ENCODE data around the gene FREM1. TPM values are rescaled to one million over a fixed set of nuclear protein-coding genes. Genes with fewer than 3 reads are reported as not detected.

Gene FREM1
- polyA plus RNA-seq, 1 of the 3 experiments (the other 2 are of a cell fraction), result 0.26 TPM

- TF ChIP-seq POLR2AphosphoS5 (IDR thresholded peaks at IDR 0.05; ENCODE audit: low read depth, low read length) (no peak), YY1 (IDR thresholded peaks at IDR 0.05; ENCODE audit: low read depth) (no peak), RXRA (IDR thresholded peaks at IDR 0.05; ENCODE audit: borderline replicate concordance, low read depth) (no peak), SIN3A (IDR thresholded peaks at IDR 0.05; ENCODE audit: borderline replicate concordance, low read depth, low read length) (no peak), MXI1 (IDR thresholded peaks at IDR 0.05; ENCODE audit: low read depth, low read length) (no peak), TEAD4 (IDR thresholded peaks at IDR 0.05; ENCODE audit: borderline replicate concordance, insufficient read depth) (no peak)
- TF ChIP-seq, protein P1, sequence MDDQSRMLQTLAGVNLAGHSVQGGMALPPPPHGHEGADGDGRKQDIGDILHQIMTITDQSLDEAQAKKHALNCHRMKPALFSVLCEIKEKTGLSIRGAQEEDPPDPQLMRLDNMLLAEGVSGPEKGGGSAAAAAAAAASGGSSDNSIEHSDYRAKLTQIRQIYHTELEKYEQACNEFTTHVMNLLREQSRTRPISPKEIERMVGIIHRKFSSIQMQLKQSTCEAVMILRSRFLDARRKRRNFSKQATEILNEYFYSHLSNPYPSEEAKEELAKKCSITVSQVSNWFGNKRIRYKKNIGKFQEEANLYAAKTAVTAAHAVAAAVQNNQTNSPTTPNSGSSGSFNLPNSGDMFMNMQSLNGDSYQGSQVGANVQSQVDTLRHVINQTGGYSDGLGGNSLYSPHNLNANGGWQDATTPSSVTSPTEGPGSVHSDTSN (IDR thresholded peaks at IDR 0.05), result no peak
- TF ChIP-seq, protein P2, sequence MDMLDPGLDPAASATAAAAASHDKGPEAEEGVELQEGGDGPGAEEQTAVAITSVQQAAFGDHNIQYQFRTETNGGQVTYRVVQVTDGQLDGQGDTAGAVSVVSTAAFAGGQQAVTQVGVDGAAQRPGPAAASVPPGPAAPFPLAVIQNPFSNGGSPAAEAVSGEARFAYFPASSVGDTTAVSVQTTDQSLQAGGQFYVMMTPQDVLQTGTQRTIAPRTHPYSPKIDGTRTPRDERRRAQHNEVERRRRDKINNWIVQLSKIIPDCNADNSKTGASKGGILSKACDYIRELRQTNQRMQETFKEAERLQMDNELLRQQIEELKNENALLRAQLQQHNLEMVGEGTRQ (IDR thresholded peaks at IDR 0.05; ENCODE audit: borderline replicate concordance, low read depth, low read length), result no peak
These were observed 48.8 kb upstream of the FREM1 start (continued) for GRCh38 chr9:14958989-14959388.

DNA sequence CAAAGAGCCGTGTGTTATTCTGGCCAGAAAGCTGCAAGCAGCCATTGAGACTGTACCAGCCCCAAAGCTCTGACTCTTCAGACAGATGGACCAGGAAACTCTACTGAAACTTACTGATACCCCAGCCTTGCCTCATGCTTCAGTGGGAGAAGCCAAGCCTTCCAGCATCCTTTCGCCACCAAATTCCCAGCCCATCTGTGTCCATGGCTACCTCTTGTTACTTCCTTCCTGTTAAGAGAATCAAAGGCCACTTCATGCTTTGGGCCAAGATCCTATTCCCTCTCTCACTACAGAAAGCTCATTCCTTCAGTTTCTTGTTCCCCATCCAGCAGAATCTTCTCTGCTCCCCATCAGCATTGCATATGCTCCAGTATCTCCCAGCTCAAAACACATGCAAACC lies 46.9 kb upstream of the FREM1 start:
- Histone ChIP-seq H2AFZ (ENCODE audit: low read depth) (no peak overlapping the region), H3K27me3 (ENCODE audit: insufficient read depth) (no peaks in the 10 kb centered on the region), H3K79me2 (ENCODE audit: insufficient read depth) (no peaks in the 10 kb centered on the region), H3K4me1 (ENCODE audit: control insufficient read depth in 1 of 2, insufficient read depth in 2 of 2, low read depth in 1 of 2, low read length in 1 of 2) (peaks cover 2 to 17% of the 10 kb centered on the region in 2 experiments; a peak in 3 of 4 replicates), H3F3A (replicated peaks; ENCODE audit: insufficient read depth) (no peaks in the 10 kb centered on the region), H3K9me2 (no peaks in the 10 kb centered on the region), H3K4me2 (no peak overlapping the region), H3K4me3 (ENCODE audit: low read depth in 2 of 2, low read length in 1 of 2) (no peak overlapping the region), H3K9me3 (no peaks in the 10 kb centered on the region), H3K27ac (ENCODE audit: low read depth in 2 of 2, low read length in 1 of 2) (peak overlapping the region in 1 of 2 experiments; percentile 97; a peak in 2 of 4 replicates), H3K36me3 (replicated peaks in 1 of 2; ENCODE audit: control insufficient read depth in 1 of 2, insufficient read depth in 2 of 2, low read length in 1 of 2) (no peaks in the 10 kb centered on the region), H4K20me1 (ENCODE audit: insufficient read depth) (no peaks in the 10 kb centered on the region), H3K9ac (no peak overlapping the region)
- ChIA-PET POLR2A (interaction anchor here (1.8 kb wide), 1 partner anchor 21 kb away, joined by 16 read pairs; no protein-coding TSS in a partner anchor), CTCF (interaction anchor here (0.9 kb wide), 1 partner anchor 21 kb away, joined by 3 read pairs; no protein-coding TSS in a partner anchor)
- 67% methylated on average over 1 of the region's 2 CpGs for WGBS (ENCODE audit: low lambda C conversion rate)
- no peak for DNase-seq
- no peak for TF ChIP-seq CTCF (IDR thresholded peaks at IDR 0.05)
- TF ChIP-seq CHD2 (IDR thresholded peaks at IDR 0.05; ENCODE audit: low read length, partially characterized antibody), result no peak
- no peak for TF ChIP-seq SIN3A (IDR thresholded peaks at IDR 0.05; ENCODE audit: borderline replicate concordance, low read depth, low read length)
- no peak for TF ChIP-seq FOXM1 (IDR thresholded peaks at IDR 0.05; ENCODE audit: low read depth)
- TF ChIP-seq TEAD4 (IDR thresholded peaks at IDR 0.05; ENCODE audit: borderline replicate concordance, insufficient read depth), result no peak
- TF ChIP-seq RAD21 (IDR thresholded peaks at IDR 0.05; ENCODE audit: low read length), result no peak
- TF ChIP-seq EZH2phosphoT487 (IDR thresholded peaks at IDR 0.05; ENCODE audit: borderline replicate concordance, low read depth), result no peak
- no peak for TF ChIP-seq ZBTB33 (IDR thresholded peaks at IDR 0.05; ENCODE audit: borderline replicate concordance, low read depth)
- TF ChIP-seq, protein P1 (IDR thresholded peaks at IDR 0.05), result no peak
- TF ChIP-seq MXI1 (IDR thresholded peaks at IDR 0.05; ENCODE audit: low read depth, low read length), result no peak
- no peak for TF ChIP-seq NRF1 (IDR thresholded peaks at IDR 0.05; ENCODE audit: low read depth, low read length)
- TF ChIP-seq FOSL2 (IDR thresholded peaks at IDR 0.05; ENCODE audit: borderline replicate concordance, low read depth), result no peak
- no peak for TF ChIP-seq EP300 (IDR thresholded peaks at IDR 0.05; ENCODE audit: borderline replicate concordance in 1 of 2, low read depth in 1 of 2, low read length in 1 of 2)
- TF ChIP-seq POLR2AphosphoS5 (IDR thresholded peaks at IDR 0.05; ENCODE audit: low read depth, low read length), result no peak
- TF ChIP-seq, protein P2 (IDR thresholded peaks at IDR 0.05; ENCODE audit: borderline replicate concordance, low read depth, low read length), result no peak
- TF ChIP-seq RXRA (IDR thresholded peaks at IDR 0.05; ENCODE audit: borderline replicate concordance, low read depth), result no peak
